Activated B cell treated with CpG ODN at 0.5 μM for 24 hours (primary cell): Measurements from ENCODE around the gene AGTRAP. TPM values are rescaled to one million over a fixed set of nuclear protein-coding genes. Genes with fewer than 3 reads are reported as not detected.

Source experiments
- ATAC-seq: fragments of 200-7000 bp; cut with Tn5 transposase; one replicate; pipeline ENCODE4 v1.10.0; 2021; ENCODE audit warnings: low read depth, mild to moderate bottlenecking, moderate library complexity
- CTCF ChIA-PET: fragments of 350-600 bp; sonication (Branson Sonifier 250); formaldehyde crosslinking; loops from one replicate; lab custom pipeline; 2021; ENCODE audit warnings: antibody characterized with exemption; lab: Charles Lee
- POLR2A ChIA-PET: fragments of 350-600 bp; sonication (Branson Sonifier 250); formaldehyde crosslinking; loops from one replicate; lab custom pipeline; 2021; ENCODE audit warnings: antibody characterized with exemption; lab: Charles Lee
- DNase-seq: peaks from one replicate; pipeline ENCODE4 v3.0.0; 2022
- H3K27ac Mint-ChIP-seq: one replicate; pipeline ENCODE4 v1.8.0; 2020; ENCODE audit warnings: mixed read lengths
- H3K27me3 Mint-ChIP-seq: one replicate; pipeline ENCODE4 v1.8.0; 2021; ENCODE audit warnings: mixed read lengths
- H3K36me3 Mint-ChIP-seq: one replicate; pipeline ENCODE4 v1.8.0; 2021; ENCODE audit warnings: low read depth, mixed read lengths
- H3K4me1 Mint-ChIP-seq: one replicate; pipeline ENCODE4 v1.8.0; 2021; ENCODE audit warnings: mixed read lengths
- H3K4me3 Mint-ChIP-seq: one replicate; pipeline ENCODE4 v1.8.0; 2020; ENCODE audit warnings: mild to moderate bottlenecking, mixed read lengths
- H3K9me3 Mint-ChIP-seq: one replicate; pipeline ENCODE4 v1.8.0; 2020; ENCODE audit warnings: mixed read lengths
- intact Hi-C: fragments of 100-400 bp; cut with micrococcal nuclease; formaldehyde crosslinking; loops from one replicate; pipeline ENCODE4 v1.15.1; 2024
- total RNA-seq: library from RNA; stranded (reverse); gene quantifications from 2 replicates; pipeline ENCODE4 v1.2.3, GENCODE V29; 2022
- TF ChIP-seq, protein P1 (sequence below): fragments of 200-600 bp; IDR thresholded peaks from one replicate; pipeline ENCODE4 v1.8.0; 2022; ENCODE audit warnings: antibody characterized with exemption, mild to moderate bottlenecking

AGTRAP gene
- total RNA-seq, 1 donor from 2014 or later, result 13.9 TPM

DNA sequence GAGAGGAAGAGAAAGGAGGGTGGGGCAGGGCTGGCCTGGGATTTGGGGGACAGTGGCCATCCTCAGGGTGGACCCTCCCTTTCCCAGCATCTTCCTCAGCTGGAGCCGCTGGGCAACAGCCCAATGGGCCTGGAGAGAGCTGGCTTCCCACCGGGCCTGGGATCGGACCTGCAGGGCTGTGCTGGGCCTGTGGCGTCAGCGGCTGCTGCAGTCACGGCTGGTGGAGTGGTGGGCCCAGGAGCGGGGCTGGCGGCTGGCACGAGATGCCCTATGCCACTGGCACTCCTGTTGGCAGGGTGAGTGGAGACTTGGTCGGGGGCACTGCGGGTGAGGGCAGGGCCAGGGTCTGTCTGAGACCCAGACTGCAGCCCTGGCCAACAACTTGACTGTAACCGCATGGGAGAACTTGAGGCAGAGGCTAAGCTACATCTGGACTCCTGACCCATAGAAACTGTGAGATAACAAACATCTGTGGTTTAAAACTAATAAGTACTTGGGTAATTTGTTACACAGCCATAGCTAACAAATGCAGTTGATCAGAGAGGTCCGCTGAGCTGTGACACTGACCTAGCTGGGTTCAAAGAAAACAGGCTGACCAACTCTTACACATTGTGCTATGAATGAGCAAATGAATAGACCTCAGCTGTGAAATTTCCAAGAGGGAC, 43.9 kb downstream of the AGTRAP start:
- Mint-ChIP-seq H3K27me3 (no peaks in the 10 kb centered on the region), H3K4me1 (peaks cover 2% of the 10 kb centered on the region), H3K27ac (no peak overlapping the region), H3K9me3 (no peaks in the 10 kb centered on the region), H3K4me3 (no peak overlapping the region), H3K36me3 (no peaks in the 10 kb centered on the region)
- TF ChIP-seq, protein P1, sequence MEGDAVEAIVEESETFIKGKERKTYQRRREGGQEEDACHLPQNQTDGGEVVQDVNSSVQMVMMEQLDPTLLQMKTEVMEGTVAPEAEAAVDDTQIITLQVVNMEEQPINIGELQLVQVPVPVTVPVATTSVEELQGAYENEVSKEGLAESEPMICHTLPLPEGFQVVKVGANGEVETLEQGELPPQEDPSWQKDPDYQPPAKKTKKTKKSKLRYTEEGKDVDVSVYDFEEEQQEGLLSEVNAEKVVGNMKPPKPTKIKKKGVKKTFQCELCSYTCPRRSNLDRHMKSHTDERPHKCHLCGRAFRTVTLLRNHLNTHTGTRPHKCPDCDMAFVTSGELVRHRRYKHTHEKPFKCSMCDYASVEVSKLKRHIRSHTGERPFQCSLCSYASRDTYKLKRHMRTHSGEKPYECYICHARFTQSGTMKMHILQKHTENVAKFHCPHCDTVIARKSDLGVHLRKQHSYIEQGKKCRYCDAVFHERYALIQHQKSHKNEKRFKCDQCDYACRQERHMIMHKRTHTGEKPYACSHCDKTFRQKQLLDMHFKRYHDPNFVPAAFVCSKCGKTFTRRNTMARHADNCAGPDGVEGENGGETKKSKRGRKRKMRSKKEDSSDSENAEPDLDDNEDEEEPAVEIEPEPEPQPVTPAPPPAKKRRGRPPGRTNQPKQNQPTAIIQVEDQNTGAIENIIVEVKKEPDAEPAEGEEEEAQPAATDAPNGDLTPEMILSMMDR, result no peak
- DNase-seq (no peak), ATAC-seq (no peak)
- intact Hi-C loops, result loop anchor here (10.0 kb wide), 1 partner anchor 55 kb away; no protein-coding TSS in a partner anchor
- ChIA-PET CTCF (no interaction called here), POLR2A (interaction anchor here (0.5 to 1.1 kb wide), 2 partner anchors 107 to 179 kb away, joined by 3 to 5 read pairs; no protein-coding TSS in a partner anchor)

DNA sequence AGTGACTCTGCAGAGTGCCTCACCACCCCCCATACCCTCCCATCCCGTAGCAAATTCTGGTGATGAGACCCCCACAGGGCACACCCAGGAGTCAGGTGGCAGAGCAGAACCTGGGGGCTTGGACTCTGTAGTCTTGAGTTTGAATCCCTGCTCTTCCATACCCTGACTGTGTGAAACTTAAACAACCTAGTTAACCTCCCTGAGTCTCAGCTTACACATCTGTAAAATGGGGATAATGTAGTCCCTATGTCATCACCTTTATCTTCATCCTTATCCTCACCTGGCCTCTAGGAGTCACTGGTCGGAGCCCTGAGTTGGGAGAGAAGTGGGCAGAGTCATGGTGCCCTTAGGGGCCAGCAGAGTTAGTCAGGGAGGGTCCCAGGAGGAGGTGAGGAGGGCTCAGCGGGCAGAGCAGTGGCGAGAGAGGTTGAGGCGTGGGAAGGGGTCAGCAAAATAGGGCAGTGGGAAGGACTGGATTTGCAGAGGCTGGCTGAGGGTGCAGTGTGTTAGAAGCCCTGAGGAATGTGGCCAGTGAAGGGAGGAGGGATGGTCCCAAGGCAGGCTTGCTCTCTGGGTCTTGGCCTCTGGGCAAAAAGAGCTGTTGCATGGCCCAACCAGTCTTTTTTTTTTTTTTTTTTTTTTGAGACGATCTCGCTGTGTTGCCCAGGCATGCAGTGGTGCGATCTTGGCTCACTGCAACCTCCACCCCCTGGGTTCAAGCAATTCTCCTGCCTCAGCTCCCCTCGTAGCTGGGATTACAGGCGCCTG, 44.6 kb downstream of the AGTRAP start:
- Mint-ChIP-seq H3K27ac (no peak overlapping the region), H3K9me3 (no peaks in the 10 kb centered on the region), H3K4me3 (no peak overlapping the region), H3K27me3 (no peaks in the 10 kb centered on the region), H3K36me3 (no peaks in the 10 kb centered on the region), H3K4me1 (peaks cover 9% of the 10 kb centered on the region)
- TF ChIP-seq, protein P1, result no peak
- ChIA-PET CTCF (no interaction called here), POLR2A (interaction anchor here (0.5 to 1.1 kb wide), 3 partner anchors 20 to 178 kb away, joined by 3 to 5 read pairs (median 5); no protein-coding TSS in a partner anchor)
- intact Hi-C loops, result loop anchor here (10.0 kb wide), 1 partner anchor 54 kb away; no protein-coding TSS in a partner anchor
- ATAC-seq (no peak), DNase-seq (no peak)

DNA sequence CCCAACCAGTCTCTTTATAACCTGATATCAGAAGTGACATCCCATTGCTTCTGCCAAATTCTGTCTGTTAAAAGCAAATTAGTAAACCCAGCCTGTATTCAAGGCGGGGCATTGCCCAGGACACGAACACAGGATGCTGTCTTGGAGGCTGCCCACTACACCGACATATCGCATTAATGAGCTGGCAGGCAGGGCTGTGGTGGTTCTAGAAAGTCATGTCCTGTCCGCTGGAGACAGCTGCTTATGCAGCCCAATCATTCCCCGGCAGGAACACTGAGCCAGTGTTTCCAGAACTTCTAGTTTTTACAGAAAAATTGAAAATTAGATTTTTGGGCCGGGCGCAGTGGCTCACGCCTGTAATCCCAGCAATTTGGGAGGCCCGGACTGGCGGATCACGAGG, 45.4 kb downstream of the AGTRAP start:
- Mint-ChIP-seq H3K4me1 (peaks cover 16% of the 10 kb centered on the region), H3K4me3 (no peak overlapping the region), H3K9me3 (no peaks in the 10 kb centered on the region), H3K36me3 (no peaks in the 10 kb centered on the region), H3K27ac (no peak overlapping the region), H3K27me3 (no peaks in the 10 kb centered on the region)
- CTCF ChIA-PET, result no interaction called here
- intact Hi-C loops, result loop anchor here (10.0 kb wide), 1 partner anchor 54 kb away; no protein-coding TSS in a partner anchor
- TF ChIP-seq, protein P1, result no peak
- POLR2A ChIA-PET, result interaction anchor here (0.8 kb wide), 1 partner anchor 25 kb away, joined by 3 read pairs; the partner anchor contains the start of genes CLCN6 and MTHFR
- DNase-seq (no peak), ATAC-seq (no peak)

DNA sequence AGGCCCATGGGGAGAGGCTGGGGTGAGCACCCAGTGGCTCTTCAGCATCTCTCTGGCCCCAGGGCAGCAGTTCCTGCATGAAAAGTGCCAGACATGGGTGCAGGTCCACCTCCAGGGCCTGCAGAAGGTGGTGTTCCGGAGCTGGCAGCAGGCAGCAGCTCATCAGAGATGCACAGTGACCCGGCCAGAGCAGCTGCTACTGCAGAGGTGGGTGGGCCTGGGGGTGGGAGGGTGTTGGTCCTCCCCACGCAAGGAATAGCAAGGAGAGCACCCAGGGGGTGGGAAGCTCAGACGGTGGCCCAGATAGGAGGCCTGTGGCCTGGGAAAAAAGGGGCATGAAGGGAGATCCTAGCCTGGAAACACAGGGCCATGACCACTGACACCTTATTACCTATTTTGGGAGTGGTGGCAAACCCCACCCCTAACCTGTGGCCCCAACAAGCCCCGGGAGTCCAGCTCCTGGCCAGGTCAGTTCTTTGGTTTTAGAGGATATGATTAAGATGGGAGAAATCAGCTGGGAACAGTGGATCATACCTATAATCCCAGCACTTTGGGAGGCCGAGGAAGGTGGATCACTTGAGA, 46.3 kb downstream of the AGTRAP start:
- DNase-seq (no peak), ATAC-seq (no peak)
- TF ChIP-seq, protein P1, result no peak
- ChIA-PET POLR2A (interaction anchor here (0.8 kb wide), 1 partner anchor 24 kb away, joined by 3 read pairs; the partner anchor contains the start of genes CLCN6 and MTHFR), CTCF (no interaction called here)
- intact Hi-C loops, result loop anchor here (10.0 kb wide), 1 partner anchor 53 kb away; no protein-coding TSS in a partner anchor
- Mint-ChIP-seq H3K27ac (no peak overlapping the region), H3K36me3 (no peaks in the 10 kb centered on the region), H3K9me3 (no peaks in the 10 kb centered on the region), H3K27me3 (no peaks in the 10 kb centered on the region), H3K4me1 (peaks cover 22% of the 10 kb centered on the region), H3K4me3 (no peak overlapping the region)
